Prostate gland (tissue), 2 donors: ENCODE results near the gene ZC3H12D.
"Not testable (repeated sequence)": the region's sequence is repeated elsewhere in the genome, so short reads cannot be mapped to it uniquely, and the experiment has no call there.

ENCODE experiments used
- CTCF ChIP-seq, 4 experiments: fragments of 200-600 bp in 2 of 4; fragments of 450-650 bp in 2 of 4; sonication (generic) in 2 of 4; IDR thresholded peaks; 1 replicate in 3 of 4; 2 replicates in 1 of 4; pipeline ENCODE4 v1.5.1; 2016 to 2019; ENCODE audit warnings: antibody characterized with exemption in 4 of 4, mild to moderate bottlenecking in 2 of 4, moderate library complexity in 2 of 4
- POLR2A ChIP-seq: fragments of 450-650 bp; IDR thresholded peaks from one replicate; pipeline ENCODE4 v1.6.1; 2016; ENCODE audit warnings: antibody characterized with exemption, mild to moderate bottlenecking
- POLR2AphosphoS5 ChIP-seq: sonication (generic); formaldehyde crosslinking; IDR thresholded peaks from one replicate; pipeline ENCODE4 v1.6.1; 2017; ENCODE audit warnings: antibody characterized with exemption

- TF ChIP-seq POLR2AphosphoS5; POLR2A; CTCF (IDR thresholded peaks at IDR 0.05): not testable (repeated sequence)
Observed at GRCh38 chr6:149496597-149496996, 11.8 kb upstream of the ZC3H12D start.
